Iris pigment epithelial cell (primary cell): Measurements from ENCODE around the gene PPARA.
"Not testable (repeated sequence)": the region's sequence is repeated elsewhere in the genome, so short reads cannot be mapped to it uniquely, and the experiment has no call there.

Experiments used
- DNase-seq: peaks from one replicate; pipeline ENCODE4 v3.0.0-alpha.2; 2011; ENCODE audit warnings: low read depth

The PPARA gene

DNA sequence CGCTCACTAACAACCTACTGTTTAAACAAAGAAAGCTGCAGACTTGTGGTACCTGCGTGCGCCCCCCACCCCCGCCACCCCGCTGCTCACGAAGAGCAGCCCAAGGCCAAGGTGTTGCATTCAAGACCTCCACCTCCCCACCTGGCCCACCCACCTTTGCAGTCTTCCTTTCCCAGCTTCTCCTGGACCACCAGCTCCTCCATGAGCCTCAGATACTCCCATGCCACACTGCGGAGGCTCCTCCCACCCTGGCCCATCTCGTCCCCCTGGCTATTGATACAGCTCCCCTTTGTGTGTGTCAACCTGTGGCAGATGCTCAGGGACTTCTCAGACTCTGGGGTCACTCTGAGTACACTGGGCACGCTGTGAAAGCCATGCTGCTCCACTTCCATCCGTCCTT, 95.9 kb downstream of the PPARA start:
- DNase-seq: no peak

DNA sequence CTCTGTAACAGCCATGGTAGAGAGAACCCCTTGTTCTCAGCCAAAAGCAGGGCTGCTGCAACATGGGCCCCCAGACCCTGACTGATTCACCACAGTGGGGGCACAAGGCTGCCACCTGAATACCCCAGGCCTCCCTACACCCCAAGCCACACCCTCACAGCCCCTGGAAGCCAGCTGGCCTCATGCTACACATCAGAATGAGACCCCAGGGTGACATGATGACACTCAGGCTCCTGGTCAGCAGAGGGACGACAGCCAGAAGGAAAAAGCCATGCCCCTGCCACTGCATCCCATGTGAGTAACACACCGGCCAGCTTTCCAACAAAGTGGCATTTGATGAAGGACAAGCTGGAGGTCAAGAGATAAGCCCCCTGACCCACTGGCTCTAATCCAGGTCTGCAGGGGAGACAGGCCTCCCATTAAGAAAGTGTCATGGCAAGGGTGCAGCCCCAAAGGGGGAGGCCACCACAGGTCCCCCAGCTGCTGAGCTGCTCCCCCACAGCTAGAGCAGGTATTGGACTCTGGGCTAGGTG, 97.2 kb downstream of the PPARA start:
- DNase-seq: no peak

DNA sequence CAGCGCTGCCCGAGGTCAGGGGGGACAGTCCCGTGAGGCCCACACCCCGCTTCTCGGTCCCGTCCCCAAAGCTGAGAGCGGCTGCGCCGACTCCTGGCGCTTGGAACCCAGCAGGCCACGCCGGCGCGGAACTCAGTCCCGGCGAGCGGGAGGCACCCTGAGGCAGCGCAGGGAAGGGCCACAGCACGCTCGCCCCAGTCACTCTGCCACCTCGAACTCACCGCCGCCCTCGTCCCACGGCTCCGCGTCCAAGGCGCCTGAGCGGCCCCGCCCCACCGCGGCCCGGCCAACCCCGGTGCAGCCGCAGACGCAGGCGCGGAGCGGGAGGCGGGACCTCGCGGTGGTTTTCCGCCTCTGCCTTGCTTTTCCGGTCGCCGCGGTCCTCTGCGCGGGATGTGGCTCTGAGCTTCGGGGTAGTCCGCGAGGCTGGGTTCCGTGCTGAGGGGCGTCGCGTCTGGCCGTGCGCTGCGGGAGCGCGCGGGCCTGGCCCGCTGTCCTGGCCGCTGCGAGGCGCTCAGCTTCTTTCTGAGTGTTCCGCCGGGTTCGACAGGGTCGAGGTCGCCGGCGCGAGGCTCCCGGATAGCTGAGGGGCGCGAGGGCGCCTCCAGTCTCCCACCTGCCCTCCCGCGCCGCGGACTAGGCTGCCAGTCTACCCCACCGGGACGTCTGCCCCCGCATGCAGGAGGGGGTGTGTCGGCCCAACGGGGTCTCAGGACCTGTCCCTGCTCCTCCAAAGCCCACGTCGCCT, 99.9 kb downstream of the PPARA start, which contains the start of gene CDPF1:
Gene CDPF1, minus strand, starts transcription at position 259 of the 748 bp plus-strand sequence. CDS start 2,009 bp downstream, outside the sequence.
- peak; percentile 80 for DNase-seq

DNA sequence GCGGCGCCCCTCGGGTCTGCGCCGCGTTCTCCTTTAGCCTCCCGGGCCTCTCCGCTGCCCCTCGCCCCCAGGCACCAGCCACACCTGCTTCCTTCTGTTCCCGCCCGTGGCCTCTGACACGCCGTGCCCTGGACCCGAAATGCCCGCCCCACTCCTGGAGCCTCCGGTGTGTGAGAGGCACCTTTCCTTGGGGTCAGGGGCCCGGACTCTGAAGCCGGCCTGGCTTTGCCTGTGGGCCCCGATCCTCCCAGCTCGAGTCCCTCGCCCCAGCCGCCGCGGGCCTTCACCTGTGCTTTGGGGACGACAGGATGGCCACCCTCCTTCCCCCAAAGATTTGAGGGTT, 100.4 kb downstream of the PPARA start:
- no peak for DNase-seq

DNA sequence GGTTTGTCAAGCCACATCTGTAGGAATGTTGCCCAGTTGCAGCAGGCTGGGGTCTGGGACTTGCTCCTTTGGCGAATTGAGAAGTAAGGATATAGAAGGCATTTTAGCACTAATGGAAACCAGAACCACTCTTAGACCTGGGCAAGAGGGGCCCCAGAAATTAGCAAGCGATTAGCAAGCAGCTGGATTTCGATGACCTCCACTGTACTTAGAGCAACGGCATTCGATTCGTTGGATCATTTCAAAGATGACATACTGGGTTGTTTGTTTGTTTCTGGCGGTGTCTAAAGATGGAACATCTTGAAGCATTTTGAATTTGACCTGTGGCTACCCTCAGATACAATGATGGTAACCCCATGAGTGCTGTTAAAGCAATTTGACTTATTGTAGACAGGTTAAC, 100.9 kb downstream of the PPARA start:
- DNase-seq: no peak

DNA sequence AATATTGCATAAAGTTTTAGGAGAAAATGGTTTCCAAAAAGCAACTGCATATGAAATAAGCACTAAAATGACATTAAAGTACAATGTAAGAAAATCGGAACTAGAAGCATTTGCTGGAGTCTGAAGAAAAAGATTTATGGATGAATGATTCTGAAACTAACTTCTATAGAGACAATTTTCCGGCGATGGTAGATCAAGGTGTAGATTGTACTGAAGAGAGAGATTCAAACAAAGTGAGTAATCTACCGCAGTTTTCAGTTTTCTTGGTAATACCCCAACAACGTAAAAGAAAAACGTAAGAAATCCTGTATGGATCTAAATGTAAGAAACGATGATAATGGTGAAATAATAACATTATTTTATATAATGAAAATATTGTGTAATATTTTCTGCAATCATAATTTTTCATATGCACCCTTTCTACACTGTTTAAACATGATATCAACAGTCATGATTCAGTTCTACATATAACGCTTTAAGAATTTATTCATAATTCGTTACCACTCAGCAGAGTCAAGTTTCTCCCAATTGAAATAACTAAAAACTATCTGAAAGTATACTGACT, 101.6 kb downstream of the PPARA start:
- no peak for DNase-seq

DNA sequence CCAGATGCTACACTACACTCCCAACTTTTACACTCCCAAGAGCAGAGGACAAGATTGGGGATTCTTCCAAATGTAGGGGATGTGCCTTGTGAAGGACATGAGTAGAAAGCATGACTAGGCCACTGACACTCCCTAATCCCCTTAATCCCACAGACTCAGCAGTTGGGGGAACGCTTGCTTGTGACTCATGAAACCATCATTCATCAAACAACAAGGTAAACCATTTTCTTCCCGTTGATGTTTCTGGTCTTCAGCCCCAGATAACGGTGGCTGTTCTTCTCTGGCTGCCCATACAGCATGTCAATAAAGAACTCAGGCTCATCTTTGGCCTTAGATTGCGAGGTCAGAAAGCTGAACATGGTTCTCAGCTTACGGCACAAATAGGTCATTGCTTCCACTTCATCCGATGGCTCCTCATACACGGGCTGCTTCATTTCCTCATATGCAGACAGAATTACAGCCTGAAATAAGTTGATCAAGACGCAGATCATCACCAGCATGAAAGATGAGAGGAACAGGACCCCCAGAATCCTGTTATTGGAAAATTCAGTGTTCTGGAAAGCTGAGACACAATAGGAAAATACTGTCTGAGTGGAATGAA, 106.1 kb downstream of the PPARA start:
- peak; percentile 79 for DNase-seq

DNA sequence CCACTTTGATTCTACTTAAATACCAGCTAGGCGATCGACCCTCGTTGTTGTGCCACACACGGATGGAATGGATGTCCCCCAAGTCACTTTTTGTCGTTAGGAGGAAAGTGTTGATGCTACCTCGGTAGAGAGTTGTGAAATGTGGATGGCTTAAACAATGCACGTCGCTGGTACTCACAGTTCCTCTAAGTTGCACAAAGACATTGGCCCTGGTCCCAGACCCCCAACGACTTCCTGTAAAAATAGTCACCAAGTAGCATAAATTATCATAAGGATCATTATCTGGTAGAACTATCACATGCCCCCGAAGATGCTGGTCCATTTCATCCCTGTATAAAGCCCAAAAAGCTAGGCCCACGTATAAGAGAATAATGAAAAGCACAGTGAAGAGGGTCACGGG, 109.0 kb downstream of the PPARA start:
- no peak for DNase-seq

DNA sequence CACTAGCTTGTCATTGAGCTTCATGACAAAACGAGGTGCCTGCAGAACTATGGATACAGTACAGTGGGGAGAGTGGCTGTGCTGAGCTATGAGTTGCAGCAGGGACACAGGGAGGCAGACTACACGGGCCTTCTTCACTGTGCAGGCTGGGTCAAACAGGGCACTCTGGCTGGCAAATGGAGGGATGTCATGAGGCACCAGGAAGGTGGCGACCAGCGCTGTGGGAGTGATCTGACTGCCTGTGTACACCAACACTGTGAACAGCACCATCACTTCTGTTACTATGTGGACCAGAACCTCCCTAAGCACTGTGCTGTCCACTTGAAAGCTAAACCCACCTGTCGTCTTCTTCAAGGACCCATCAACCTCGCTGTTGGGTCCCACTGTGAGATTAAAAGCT, 109.7 kb downstream of the PPARA start:
- DNase-seq: no peak

DNA sequence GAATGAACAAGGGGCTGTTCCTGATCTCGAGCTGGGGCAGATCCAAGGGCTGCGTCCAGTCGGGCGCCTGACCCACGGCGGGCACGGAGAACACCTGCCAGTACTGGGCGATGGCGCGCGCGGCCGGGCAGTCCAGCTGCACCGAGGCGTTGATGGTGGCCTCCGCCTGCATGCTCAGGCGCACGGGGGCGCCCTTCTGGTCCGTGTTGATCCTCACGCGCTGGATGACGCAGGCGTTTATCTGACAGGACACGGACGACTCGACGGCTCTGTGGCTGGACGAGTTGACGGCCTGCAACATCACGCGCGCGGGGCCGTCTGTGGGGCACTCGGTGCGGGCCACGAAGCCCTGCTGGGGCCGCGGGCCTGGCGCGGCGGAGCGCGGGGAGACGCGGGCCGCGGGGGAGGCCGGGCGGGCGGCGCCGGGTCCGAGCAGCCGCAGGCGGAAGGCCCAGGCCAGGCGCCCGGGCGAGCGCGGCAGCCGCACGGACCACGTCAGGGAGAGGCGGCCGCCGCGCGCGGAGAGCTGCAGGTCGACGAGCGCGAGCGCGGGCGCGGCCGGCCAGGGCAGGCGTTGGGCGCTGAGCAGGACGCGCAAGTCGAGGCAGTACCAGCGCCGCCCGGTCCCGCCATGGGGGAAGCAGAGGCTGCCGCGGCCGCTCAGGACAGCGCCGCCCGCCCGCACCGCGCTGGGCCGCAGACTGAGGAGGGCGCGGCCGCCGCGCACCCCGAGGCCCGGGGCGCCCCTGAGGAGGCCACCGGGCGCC, 112.3 kb downstream of the PPARA start:
- DNase-seq: peak; percentile 49

DNA sequence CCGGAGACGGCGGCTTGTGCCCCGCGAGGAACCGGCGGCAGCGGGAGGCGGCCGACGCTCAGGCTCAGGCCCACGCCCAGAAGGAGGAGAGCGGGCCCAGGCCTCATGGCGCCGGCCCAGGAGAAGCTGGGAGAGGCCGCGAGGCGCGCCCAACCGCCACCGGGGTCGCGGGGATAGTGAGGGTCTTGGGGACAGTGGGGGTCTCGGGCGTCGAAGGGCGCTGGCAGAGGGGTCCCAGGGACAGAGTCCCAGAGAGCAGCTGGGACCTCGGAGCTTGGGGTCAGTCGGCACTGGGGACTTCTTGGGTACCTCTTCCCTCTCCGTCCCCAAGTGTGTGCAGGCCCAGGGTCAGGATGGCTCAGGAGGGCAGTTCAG, 112.9 kb downstream of the PPARA start, which contains the start of gene PKDREJ:
Gene PKDREJ, minus strand, starts transcription at position 128 of the 375 bp plus-strand sequence. Its CDS starts 21 bp downstream, at position 107.
- no peak for DNase-seq

DNA sequence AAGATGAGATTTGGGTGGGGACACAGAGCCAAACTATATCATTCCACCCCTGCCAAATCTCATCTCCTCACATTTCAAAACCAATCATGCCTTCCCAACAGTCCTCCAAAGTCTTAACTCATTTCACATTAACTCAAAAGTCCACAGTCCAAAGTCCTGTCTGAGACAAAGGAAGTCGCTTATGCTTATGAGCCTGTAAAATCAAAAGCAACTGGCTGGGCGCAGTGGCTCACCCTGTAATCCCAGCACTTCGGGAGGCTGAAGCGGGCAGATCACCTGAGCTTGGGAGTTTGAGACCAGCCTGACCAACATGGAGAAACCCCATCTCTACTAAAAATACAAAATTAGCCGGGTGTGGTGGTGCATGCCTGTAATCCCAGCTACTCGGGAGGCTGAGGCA, 114.2 kb downstream of the PPARA start:
- DNase-seq: not testable (repeated sequence)

DNA sequence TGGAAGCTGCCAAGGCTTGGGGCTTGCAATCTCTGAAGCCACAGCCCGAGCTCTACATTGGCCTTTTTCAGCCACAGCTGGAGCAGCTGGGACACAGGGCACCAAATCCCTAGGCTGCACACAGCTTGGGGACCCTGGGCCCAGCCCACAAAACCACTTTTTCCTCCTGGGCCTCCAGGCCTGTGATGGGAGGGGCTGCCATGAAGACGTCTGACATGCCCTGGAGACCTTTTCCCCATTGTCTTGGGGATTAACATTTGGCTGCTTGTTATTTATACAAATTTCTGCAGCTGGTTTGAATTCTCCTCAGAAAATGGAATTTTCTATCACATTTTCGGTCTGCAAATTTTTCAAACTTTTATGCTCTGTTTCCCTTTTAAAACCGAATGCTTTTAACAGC, 115.3 kb downstream of the PPARA start:
- not testable (repeated sequence) for DNase-seq

DNA sequence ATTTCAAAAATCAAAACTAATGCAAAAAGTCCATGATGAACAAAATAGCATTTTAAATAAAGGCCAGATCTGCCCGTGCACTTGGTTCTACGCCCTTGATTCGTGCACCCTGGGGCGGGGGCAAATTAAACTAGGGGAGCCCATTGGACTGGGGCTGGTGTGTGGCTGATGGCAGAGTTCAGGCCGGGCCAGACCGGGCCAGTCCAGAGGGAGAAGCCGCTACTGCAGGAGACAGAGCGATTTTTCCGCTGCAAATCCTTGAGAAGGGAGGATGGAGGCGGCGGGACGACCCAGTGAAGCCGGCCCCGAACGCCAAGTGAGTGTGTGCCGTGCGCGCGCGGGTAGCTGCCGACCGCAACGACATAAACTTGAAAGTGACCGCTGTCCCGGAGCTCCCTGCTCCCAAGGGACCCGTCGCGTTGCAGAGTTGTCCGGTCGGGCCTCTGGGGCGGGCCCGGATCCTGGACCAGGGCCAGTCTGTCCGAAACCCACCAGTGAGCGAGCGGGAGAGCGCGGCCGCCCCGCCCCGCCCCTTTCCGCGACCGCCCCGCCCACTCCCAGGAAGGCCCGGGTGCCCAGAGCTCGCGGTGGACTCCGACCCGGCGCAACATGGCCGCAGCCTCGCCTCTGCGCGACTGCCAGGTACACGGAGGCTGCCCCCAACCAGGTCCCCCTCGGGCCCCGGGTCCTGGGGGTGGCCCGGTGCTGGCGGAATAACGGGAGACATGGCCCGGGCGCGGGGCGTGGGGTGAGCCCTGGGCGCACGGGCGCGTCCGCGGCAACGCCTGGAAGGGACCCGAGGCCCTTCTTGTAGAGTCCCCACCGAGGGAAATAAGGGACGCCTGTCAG, 117.3 kb downstream of the PPARA start, which contains the start of gene TTC38:
Gene TTC38, plus strand, starts transcription at position 578 of the 849 bp plus-strand sequence. Its CDS starts 32 bp downstream, at position 610.
- DNase-seq: peak; percentile 78

DNA sequence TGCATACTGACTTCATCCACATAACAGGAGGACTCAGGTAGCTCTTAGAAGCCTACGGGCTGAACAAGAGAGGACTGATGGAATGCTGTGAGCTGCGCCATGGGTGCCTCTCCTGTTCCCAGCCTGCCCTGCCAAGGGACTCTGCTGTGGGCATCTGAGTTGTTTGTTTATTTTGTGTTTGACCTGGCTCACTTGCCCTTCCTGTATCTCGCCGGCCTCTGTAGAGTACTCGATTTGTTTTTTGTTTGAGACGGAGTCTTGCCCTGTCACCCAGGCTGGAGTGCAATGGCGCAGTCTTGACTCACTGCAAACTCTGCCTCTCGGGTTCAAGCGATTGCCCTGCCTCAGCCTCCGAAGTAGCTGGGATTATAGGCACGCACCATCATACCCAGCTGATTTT, 119.2 kb downstream of the PPARA start:
- DNase-seq: no peak

DNA sequence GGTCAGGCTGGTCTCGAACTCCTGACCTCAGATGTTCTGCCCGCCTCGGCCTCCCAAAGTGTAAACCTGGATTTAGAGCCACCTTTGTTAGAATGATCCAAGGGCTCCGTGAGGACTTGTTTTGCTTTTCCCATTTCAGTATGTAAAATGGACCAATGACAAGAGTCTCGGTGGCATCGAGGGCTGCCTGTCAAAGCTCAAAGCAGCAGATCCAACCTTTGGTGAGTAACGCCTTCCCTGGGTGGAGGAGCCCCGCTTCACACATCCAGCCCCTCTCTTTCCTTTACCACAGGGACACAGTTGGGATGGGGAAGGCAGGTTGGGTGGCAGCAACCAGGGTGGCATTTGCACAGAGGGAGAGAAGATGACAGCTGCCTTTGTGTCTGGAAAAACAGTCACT, 121.9 kb downstream of the PPARA start:
- no peak for DNase-seq

DNA sequence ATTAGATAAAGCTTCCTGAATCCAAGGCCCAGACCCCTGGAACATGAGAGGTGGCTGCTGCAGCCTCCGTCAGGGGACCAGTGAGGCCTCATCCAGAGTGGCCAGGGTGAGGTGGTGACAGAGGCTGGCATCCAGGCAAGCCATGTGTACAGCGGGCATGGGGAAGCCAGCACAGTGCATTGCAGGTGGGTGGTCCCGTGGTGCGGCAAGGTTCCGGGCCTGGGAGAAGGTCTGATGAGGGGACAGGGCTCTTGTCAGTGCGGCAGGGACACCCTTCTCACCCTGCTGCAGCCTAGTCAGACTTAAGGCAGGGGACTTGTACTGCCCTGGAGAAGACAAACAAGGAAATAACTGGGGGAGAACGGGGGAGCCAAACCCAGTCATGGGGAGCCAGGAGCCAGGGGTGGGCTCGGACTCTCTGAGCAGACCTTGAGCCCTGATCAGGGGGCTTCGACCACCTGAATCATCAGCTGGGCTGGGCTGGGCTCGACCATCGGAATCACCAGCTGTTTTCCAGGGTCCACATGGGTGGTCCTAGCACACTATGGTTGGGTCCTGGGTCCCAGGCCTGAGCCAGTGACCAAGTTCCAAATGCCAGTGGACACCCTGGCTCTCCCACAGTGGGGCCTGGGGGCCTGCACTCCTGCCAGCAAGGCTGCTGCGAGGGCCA, 122.6 kb downstream of the PPARA start:
- no peak for DNase-seq

DNA sequence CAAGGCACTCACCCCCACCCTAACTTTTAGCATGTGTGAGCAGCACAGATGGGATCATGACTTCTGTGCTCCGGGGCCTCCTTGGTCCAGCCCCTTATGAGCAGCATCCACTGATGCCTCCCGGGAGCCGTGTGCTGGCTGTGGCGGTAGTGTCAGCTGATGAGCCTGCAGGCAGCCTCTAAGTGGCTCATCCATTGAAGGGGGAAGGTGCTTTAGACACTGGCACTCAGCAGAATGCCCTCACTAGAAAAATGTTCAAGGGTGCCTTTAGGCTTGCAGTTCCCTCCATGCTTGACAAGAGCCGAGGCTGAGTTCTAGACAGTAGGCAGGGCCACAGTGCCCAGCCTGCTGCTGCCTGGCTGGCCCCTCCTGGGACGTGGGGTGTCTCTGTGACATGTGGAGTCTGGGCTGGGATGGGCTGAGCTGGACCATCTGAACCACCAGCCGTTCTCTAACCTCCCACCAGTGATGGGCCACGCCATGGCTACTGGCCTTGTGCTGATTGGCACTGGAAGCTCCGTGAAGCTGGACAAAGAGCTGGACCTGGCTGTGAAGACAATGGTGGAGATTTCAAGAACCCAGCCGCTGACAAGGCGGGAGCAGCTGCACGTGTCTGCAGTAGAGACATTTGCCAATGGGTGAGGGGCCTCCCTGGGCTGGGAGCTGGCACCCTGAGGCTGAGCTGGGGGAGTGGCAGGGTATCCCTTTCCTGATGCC, 123.3 kb downstream of the PPARA start:
- DNase-seq: no peak

DNA sequence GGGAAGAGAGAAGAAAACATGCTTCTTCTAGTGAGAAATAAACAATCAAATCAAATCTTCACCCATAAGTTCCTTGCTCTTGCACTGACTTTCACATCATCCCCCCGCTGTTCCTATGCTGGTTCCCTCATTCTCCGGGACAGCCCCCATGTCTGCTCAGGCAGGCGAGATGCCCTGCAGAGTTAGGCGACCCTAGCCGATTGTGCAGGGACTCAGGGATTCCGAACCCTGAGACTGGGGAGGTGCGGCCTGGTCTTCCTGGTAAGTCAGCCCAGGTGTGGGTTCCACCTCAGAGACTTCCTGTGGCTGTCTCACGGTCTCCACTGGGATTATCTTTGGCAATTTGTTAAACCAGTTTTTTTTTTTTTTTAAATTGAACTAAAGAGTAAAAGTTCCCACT, 124.1 kb downstream of the PPARA start:
- DNase-seq: no peak

DNA sequence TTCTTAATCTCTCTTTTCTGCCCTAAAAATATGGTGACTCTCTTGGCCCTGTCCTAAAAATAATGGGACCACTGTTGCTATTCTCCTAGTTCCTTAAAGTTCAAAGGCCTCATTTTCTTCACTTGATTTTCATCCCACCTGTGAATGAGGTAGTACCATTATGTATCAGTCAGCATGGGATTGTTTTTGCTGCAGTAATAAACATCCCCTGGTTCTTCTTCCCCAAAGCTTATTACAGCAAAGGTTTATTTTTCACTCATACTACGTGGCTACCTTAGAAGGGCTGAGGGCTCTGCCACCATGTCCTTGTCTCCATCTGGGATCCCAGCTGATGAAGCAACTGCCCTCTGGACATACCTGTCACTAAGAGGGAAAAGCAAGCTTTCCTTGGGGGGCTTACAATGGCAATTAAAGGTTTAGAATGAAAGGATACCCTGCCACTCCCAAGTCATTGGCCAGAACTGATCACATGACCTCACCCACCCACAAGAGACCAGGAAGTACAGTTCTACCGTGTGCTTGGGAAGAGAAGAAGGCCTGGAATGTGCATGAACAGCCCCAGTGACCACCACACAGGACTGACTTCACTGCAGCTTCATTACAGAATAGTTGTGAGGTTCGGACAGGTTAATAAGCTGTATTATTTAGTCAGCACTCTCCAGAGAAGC, 125.3 kb downstream of the PPARA start:
- no peak for DNase-seq
